K562 (cell line): Measurements from ENCODE around the gene NDRG4.

ENCODE experiments used
- CHCHD3 ChIP-seq: fragments of 250-450 bp; sonication (Bioruptor Pico); IDR thresholded peaks from 2 replicates; pipeline ENCODE4 v2.1.2; 2022; ENCODE audit warnings: mild to moderate bottlenecking
- RB1 ChIP-seq: fragments of 450-650 bp; IDR thresholded peaks from 2 replicates; pipeline ENCODE4 v1.6.1; 2017; ENCODE audit warnings: low read depth, mild to moderate bottlenecking
- SIN3B ChIP-seq: fragments of 450-650 bp; IDR thresholded peaks from 2 replicates; pipeline ENCODE4 v1.6.1; 2017; ENCODE audit warnings: low read depth, mild to moderate bottlenecking, moderate library complexity
- TF ChIP-seq, protein P1 (sequence below), 2 experiments: fragments of 450-650 bp; formaldehyde crosslinking in 1 of 2; IDR thresholded peaks; 2 replicates each; pipeline versions ENCODE4 v1.4.0 to v1.6.1; 2014 to 2020; ENCODE audit warnings: mild to moderate bottlenecking in 2 of 2, borderline replicate concordance in 1 of 2, low read depth in 1 of 2
- TF ChIP-seq, protein P2 (sequence below): sonication (generic); formaldehyde crosslinking; IDR thresholded peaks from 2 replicates; pipeline ENCODE4 v1.8.1; 2023; ENCODE audit warnings: mild to moderate bottlenecking, missing genetic modification reagents
- TF ChIP-seq, protein P3 (sequence below): fragments of 250-450 bp; sonication (Bioruptor Pico); IDR thresholded peaks from 2 replicates; pipeline ENCODE4 v1.4.0; 2020; ENCODE audit warnings: mild to moderate bottlenecking
- TF ChIP-seq, protein P4 (sequence below): fragments of 450-650 bp; formaldehyde crosslinking; IDR thresholded peaks from 2 replicates; pipeline ENCODE4 v1.4.0; 2020; ENCODE audit warnings: mild to moderate bottlenecking, moderate library complexity

DNA sequence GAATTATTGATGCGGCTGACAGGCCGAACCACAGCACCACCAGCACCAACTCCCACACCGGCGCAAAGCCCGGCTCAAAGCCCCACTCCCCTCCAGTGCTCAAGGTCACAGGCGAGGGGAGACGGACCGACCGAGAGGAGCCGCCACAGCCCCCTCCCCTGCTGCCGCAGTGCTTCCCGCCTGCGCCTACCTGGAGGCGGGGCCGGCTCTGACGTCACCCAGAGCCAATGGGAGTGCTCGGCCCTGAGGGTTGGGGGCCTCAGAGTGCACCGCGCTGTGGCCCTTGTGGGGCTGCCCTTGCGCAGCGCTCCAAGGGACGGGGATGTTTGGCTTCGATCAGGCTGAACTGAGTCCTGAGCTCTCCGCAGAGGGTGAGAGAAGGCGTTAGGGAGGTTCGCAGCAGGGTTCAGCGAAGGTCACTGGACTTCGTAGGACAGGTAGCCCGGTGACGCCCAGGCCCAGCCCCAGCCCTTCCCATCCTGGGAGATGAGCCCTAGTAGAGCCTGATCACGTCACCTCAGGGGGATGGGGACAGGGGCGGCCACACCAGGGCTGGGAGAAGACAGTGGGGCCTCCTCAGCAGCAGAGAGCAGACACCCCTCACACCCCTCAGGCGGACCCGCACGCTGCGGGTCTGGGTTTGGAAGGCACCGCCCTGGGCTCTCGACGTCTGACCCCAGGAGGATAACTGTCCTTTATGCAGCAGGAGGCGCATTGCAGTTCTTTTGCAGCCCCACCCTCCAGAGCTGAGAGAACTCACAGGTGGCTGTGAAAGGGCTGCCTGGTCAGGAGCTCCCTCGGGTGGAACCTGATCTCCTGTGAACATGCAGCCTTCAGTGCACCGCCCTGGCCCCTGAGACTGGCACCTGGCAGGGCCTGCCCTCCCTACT is 1.5 kb downstream of the NDRG4 start:
- TF ChIP-seq RB1: no peak
- TF ChIP-seq, protein P1, sequence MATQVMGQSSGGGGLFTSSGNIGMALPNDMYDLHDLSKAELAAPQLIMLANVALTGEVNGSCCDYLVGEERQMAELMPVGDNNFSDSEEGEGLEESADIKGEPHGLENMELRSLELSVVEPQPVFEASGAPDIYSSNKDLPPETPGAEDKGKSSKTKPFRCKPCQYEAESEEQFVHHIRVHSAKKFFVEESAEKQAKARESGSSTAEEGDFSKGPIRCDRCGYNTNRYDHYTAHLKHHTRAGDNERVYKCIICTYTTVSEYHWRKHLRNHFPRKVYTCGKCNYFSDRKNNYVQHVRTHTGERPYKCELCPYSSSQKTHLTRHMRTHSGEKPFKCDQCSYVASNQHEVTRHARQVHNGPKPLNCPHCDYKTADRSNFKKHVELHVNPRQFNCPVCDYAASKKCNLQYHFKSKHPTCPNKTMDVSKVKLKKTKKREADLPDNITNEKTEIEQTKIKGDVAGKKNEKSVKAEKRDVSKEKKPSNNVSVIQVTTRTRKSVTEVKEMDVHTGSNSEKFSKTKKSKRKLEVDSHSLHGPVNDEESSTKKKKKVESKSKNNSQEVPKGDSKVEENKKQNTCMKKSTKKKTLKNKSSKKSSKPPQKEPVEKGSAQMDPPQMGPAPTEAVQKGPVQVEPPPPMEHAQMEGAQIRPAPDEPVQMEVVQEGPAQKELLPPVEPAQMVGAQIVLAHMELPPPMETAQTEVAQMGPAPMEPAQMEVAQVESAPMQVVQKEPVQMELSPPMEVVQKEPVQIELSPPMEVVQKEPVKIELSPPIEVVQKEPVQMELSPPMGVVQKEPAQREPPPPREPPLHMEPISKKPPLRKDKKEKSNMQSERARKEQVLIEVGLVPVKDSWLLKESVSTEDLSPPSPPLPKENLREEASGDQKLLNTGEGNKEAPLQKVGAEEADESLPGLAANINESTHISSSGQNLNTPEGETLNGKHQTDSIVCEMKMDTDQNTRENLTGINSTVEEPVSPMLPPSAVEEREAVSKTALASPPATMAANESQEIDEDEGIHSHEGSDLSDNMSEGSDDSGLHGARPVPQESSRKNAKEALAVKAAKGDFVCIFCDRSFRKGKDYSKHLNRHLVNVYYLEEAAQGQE (IDR thresholded peaks at IDR 0.05; ENCODE audit: borderline replicate concordance): no peak
- TF ChIP-seq, protein P1 (CRISPR knock-in tag; IDR thresholded peaks at IDR 0.05; ENCODE audit: low read depth): no peak
- TF ChIP-seq, protein P2, sequence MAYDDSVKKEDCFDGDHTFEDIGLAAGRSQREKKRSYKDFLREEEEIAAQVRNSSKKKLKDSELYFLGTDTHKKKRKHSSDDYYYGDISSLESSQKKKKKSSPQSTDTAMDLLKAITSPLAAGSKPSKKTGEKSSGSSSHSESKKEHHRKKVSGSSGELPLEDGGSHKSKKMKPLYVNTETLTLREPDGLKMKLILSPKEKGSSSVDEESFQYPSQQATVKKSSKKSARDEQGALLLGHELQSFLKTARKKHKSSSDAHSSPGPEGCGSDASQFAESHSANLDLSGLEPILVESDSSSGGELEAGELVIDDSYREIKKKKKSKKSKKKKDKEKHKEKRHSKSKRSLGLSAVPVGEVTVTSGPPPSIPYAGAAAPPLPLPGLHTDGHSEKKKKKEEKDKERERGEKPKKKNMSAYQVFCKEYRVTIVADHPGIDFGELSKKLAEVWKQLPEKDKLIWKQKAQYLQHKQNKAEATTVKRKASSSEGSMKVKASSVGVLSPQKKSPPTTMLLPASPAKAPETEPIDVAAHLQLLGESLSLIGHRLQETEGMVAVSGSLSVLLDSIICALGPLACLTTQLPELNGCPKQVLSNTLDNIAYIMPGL (CRISPR knock-in tag): no peak
- TF ChIP-seq, protein P3, sequence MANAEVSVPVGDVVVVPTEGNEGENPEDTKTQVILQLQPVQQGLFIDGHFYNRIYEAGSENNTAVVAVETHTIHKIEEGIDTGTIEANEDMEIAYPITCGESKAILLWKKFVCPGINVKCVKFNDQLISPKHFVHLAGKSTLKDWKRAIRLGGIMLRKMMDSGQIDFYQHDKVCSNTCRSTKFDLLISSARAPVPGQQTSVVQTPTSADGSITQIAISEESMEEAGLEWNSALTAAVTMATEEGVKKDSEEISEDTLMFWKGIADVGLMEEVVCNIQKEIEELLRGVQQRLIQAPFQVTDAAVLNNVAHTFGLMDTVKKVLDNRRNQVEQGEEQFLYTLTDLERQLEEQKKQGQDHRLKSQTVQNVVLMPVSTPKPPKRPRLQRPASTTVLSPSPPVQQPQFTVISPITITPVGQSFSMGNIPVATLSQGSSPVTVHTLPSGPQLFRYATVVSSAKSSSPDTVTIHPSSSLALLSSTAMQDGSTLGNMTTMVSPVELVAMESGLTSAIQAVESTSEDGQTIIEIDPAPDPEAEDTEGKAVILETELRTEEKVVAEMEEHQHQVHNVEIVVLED: no peak
- TF ChIP-seq SIN3B: no peak
- TF ChIP-seq, protein P4, sequence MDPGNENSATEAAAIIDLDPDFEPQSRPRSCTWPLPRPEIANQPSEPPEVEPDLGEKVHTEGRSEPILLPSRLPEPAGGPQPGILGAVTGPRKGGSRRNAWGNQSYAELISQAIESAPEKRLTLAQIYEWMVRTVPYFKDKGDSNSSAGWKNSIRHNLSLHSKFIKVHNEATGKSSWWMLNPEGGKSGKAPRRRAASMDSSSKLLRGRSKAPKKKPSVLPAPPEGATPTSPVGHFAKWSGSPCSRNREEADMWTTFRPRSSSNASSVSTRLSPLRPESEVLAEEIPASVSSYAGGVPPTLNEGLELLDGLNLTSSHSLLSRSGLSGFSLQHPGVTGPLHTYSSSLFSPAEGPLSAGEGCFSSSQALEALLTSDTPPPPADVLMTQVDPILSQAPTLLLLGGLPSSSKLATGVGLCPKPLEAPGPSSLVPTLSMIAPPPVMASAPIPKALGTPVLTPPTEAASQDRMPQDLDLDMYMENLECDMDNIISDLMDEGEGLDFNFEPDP (CRISPR knock-in tag): no peak
- TF ChIP-seq CHCHD3 (CRISPR knock-in tag): no peak
